Activated CD4-positive, alpha-beta T cell treated with anti-CD3 and anti-CD28 coated beads, Interleukin-2, amount 50 U/mL, for 16 hours (primary cell): ENCODE data around the gene CCDC191.

Source experiments
- DNase-seq: peaks from one replicate; pipeline ENCODE4 v3.0.0-alpha.2; 2020

The CCDC191 gene

DNA sequence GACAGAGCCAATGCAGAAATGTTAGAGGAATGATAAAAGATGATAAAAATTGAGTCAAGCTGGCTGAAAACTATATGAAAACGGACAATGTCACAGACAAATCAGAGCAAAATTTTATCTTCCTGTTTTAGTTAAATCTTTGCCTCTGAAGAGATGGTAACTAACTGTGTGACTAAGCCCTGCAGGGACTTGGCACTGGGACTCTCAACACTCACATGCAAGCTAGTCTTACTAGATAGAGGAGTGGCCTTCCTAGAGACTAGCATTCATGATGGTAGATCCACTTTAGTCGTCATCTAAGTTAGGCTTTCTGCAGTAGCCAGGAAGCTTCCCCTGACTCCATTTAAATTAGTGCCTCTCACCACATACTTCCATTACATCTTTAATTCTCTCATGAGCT is 4.1 kb downstream of the CCDC191 start:
- no peak for DNase-seq

DNA sequence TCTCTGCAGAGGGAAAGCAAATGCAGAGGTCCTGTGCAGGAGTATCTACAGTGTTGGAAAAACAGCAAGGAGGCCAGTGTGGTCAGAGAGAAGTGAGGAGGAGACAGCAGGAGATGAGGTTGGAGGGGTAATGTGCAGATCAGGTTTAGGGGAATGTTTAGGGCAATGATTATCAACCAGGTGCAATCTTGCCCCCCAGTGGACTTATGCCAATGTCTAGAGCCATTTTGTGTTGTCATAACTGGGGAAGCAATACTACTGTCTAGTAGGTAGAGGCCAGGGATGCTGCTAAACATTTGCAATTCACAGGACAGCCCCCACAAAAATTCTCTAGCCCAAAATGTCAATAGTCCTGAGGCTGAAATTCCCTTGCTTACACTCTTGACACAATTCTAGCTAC is 13.1 kb downstream of the CCDC191 start:
- DNase-seq: no peak

DNA sequence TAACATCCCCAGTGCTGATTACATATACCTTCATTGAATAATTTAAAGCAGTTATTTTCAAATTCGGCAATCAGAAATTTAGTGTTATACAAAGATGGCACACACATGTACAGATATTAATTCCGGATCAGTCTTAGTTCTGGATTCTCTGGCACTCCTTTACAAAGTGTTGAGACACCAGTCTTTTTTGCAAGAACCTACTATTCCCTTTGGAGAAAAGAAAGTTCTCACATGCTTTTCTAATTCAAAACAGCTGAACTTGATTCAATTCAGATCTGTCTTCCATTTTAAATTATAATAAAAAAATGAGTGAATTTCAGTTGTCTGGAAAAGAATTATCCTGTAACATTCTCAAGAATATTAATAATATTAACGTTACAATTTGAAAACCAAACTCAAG is 20.4 kb downstream of the CCDC191 start:
- DNase-seq: no peak

DNA sequence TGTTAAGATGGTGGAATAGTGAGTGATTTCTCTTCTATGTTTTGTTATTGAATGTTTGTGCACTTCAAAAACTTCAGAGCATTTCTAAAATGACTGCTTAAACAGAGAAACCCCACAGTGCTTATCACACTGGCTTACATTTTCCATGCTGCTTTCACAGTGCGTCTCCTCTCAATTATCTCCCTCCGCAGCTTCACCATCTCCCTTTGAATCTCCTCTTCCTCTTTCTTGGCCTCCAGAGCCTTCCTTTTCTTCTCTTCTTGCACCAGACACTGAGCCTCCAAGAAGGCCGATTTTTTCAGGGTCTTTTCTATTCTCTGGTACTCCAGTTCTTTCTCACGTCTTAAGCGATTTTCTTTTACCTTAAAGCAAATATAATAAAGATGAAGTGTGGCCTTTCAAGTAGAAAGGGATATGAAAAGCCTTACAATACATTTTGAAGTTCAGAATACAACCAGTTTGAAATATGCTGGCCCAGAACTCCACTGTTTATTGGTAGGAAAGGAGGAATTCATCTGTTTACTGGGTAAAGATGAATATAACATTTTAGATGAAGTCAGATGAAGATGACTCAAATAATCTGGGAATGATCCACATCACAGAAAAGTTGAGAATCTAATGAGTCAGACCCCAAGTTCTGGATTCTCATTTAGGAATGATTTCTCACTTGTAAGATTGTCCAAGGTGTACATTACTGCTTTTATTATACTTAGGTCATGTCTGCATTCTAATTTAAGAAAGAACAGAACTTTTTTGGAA is 21.4 kb downstream of the CCDC191 start:
- no peak for DNase-seq

DNA sequence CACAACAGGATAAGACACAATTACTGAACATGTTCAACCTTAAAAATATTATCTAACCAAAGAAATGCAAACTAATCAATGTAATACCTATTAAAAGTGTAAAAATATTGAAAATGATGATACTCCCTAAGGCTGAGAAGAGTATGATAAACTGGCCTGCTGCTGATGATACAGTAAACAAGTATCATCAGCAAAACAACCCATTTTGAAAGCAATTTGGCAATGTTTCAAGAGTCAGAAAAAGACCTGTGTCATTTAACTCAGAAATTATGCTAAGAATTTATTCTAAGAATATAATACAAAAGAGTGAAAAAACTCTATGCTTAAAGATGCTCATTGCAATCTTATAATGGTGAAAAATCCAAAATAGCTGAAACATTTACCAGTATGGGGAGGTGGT is 22.1 kb downstream of the CCDC191 start:
- no peak for DNase-seq

DNA sequence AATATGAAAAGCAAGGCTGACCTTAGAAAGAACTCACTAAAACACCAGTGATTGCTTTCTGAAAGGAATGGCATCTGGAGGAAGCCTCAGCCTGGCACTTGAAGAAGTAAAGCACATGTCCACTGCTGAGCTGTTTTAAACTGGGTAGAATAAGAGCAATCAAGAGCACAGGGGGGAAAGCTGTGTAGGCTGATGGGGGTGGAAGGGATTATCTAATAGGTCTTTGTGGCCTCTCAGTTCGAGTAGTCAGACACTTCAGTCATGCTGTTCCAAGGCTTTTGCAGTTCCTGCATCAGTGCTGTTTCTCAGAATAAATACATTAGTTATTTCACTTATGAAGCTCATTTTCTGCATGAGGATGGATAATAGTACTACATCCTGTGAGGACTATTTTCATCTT is 22.6 kb downstream of the CCDC191 start:
- no peak for DNase-seq

DNA sequence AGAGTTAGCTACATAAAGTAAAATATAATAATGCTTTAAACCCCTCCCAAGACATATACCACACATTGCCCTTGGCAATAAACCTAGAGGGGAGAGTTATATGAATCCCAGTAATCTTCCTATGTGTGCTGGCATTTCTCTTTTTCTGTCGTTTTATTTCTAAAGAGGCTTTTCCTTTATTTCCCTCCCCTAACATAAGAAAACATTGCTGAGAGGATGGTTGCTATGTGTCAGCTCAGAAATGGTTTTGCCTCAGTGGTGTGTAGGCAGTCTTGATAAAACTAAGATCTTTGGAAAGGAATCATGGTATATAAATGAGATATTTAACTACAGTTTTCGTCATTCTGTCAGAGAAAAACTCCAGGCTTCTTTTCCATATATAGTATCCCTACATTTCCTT is 30.0 kb downstream of the CCDC191 start:
- no peak for DNase-seq

DNA sequence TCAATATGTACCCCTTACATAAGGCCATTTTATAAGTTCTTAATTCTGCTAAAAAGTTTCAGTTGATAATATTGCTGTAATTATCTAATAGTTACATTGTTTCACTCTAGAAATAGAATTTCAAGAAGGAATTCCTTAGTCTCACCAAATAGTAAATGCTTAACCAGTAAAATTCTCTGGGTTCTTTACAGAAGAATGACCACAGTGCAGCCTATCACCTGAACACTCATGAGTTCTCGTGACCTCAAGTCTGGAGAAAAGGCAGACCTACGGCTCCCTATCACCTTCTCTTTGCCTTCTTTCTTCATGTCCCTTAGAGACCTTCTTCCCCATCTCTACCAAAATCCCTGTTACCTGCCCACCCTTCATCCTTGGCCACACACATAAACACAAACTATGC is 30.9 kb downstream of the CCDC191 start:
- no peak for DNase-seq

DNA sequence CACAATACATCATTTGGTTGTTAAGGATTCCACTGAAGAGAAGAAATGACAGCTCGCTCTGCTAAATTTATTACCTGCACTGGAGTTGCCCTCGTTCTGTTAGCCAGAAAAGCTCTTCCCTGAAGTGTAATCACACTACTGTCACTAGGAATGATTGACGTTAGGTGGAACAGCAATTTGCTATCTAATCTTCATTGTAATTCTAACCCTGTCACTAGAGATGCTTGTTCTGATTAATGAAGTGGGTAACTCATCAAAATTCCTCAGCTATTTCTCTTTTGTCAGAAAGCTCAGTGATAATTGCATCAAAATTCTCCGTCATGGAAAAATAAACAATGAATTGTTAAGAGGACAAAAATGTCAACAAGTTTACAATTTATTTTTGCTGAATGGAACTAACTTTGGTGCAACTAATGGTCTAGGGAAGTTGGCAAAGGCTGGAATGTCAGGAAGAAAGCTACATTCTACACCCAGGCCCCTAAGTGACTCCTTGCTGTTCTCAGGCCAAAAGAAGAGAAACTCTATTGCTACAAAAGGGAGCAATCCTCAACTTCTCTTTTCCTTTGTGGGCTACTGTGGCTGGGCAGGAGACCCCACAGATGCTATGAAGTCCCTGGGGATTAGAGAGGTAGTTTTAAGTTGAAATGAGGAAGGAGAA is 34.1 kb downstream of the CCDC191 start:
- DNase-seq: no peak

DNA sequence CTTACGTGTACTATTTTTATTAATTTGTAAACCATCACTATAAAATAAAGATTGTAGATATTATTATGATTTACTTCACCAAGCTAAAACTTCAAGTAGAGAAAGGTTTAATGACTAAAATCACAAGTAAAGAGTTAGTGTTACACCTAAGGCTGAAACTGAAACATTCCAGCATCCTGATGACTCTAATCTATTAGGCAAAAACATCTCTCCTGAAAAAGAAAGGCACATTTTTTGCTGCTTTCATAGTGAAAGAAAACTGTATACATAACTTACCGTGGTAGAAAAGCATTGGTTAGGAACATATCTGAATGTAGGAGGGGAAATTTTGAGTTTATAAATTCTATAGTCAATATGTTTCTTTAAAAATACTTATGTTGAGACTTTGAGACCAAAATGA is 35.4 kb downstream of the CCDC191 start:
- DNase-seq: peak; percentile 15

DNA sequence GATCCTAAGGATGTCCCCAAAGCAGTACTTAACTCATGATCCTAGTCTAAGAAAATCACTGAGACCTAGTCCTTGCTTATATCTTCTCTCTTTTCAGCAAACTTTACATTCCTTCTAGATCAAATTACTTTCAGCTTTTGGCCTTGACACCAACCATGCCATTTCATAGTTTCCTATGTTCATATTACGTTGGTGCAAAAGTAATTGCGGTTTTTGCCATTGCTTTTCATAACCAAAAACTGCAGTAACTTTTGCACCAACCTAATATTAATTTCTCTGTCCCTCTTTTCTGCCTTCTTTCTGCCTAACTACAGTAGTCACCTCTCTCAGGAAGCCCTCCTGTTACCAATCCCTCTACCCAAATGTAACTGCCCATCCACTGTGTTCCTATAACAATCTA is 36.8 kb downstream of the CCDC191 start:
- no peak for DNase-seq

DNA sequence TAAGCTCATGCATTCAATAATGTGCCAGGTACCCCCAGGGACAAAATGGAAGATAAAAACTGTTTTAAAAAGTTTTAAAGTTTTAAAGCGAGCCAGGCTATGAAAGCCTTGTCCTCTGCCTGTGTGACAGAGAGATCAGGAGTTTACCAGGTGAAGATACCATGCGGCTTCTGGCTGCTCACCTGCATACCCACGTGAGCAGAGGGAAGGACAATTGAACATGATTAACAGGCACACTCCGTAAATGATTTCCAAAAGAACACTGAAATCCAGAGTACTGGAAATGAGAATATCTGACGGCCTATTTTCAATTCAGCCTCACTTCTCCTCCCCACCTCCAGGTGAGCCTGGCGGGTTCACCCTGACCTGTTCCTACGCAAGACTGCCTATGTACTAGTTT is 42.1 kb downstream of the CCDC191 start:
- no peak for DNase-seq

DNA sequence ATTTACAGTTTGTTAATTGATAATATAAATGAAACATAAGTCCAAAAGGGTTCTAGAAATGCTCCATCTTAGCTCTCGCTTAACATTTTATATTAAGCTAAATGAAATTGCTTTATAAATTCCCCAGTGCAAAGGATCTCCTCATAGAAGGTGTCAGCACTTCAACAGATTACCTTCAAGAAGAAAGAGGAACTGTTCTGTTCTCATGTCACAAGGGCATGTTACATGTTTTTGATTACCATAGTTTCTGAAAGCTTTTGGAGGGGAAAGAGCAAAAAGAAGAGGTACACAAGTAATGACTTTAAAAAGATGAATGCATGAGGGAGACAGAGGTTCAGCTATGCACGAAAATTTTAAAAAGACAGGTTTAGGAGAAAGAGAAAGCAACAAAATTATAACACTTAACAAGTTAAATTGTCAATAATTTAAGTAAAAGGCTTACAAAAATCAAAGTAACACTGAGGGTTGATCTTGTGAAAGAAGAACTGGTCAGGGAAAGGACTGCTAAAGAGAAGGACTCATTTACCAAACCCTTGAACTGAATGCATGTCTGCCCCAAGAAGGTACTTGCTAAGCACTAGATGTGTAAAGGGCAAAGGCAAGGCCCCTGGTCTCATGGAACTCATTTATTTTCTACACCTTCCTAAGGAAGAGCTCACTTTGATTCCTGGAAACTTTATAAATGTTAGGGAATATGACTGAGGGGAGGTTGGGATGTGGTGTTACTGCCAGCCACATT is 45.1 kb downstream of the CCDC191 start:
- no peak for DNase-seq

DNA sequence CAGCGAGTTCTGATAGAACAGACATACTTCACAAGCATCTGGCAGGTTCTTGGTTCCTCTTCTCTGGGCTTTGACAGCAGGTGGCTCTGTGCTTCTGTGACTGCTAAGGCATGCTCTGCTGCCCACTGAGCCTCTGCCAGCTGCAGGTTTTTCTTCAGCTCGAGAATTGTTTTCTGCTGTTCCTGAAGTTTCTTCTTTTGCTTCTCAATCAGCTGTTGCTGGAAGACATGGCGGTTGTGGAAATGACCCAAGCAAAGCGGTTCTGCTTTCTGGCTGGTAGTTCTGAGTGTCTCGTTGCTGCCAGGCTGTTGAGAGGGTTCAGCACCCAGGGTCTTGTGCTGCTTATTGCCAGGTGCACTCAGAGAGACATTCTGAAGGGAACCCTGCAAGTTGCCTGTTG is 50.8 kb downstream of the CCDC191 start:
- no peak for DNase-seq

DNA sequence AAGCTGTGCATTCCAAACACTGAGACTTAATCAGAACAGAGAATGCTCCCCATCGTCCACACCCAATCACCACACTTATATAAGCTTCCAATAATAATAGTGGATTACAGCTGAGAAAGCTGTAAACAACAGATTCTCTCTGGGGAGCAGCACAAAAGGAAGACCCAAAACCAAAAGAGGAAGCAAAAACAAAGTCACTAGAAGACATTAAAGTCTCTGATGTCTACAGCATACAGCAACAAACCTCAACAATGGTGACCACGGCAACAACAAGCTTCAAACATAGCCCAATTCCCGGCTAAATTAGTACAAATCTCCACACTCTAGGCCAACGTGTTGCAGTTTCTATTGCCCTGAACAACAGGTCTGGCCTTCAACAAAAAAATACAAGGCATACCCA is 70.8 kb downstream of the CCDC191 start:
- no peak for DNase-seq

DNA sequence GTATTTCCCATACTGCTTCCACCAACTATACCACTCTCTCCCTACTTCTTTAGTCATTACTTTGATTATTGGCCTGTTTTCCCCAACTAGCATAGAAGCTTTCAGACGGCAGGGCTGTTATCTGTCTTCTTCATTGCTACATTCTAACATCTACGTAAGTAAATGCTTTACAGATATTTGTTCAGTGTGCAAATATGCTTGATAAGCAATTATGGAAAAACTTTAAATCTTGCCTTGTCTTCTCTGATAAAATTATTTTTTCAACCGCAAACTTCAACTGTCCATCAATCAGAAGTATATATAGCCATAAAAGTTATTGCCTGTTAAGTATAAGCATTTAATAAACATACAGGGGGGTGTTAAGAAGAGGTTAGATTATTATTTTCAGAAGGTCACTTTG is 72.8 kb downstream of the CCDC191 start:
- no peak for DNase-seq

DNA sequence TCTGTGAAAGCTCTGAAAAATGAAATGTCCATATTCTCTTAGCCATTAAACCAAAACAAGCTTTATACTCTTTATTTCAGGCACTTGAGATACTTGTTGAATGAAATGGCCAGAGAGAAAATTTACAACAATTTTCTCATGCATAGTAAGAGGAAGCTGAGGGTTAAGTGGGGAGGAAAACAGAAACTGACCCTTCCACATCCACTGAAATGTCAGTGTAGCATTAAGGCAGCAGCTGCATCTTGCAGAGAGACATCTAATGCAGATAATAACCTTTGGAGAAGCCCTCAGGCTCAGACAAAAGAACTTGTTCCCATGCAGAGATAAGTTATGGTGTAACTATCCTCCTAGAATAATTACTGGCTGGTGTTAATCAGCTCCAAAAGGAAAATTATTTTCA is 74.5 kb downstream of the CCDC191 start:
- no peak for DNase-seq

DNA sequence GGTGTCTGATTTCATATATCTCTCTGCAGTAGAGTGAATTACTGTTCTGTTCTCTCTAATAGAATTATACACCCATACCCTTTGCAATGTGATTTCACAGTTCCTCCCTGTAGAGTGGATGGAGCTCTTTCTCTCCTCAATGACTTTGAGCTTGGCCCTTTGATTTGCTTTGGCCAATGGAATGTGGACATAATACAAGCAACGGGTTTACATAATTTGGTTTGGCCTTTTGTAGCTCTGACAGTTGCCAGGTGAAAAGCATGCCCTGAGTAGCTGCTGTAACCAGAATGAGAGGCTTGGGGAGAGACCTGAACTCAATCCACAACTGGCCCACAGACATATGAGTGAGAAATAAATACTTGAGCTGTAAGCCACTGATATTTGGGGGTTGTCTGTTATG is 76.4 kb downstream of the CCDC191 start:
- no peak for DNase-seq

DNA sequence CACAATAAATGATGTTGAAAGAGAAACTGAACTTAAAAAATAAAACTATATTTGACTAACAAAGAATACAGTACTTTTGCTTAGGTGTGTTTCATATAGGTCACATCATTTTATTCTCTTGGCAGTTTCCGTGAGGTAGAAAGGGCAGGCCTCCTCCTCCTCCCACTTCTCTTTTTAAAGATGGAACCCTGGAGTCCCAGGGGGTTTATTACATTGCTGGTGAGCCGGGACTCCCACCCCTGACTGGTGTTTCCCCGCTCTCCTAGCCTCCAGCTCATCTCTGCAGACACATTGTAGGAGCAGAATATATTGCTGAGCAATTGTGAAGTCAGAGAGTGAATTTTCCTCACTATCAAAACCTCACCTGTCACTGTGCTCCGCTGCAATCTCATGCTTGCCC is 78.5 kb downstream of the CCDC191 start:
- DNase-seq: no peak

DNA sequence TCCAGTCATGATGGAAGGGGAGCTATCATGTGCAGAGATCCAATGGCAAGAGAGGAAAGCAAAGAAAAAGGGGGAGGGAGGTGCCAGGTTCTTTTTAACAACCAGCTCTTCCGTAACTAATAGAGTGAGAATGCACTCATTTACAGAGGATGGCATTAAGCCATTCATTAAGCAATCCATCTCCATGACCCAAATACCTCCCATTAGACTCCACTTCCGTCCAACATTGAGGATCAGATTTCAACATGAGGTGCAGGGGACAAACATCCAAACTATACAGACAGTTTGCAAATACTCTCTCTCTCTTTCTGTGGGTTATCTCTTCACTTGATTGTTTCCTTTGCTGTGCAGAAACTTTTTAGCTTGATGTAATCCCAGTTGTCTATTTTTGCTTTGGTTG is 87.3 kb downstream of the CCDC191 start:
- no peak for DNase-seq

DNA sequence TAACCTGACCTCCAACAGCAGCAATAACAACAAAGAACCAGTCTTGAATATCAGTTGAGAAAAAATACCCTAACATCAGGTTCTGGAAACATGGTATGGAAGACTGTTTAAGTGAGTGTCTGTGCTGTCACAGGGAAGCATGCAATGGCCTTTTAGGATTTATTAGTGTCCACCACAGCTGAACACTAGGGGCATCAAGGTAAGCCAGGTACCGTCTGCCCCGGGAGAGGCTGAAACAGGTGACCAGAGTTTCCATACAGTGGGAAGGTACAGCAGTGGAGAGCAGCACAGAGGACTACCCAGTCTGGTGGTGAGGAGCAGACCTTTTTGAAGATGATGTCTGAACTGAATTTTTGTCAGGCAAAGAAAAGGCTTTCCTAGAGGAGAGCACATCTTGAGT is 90.2 kb downstream of the CCDC191 start:
- DNase-seq: no peak

DNA sequence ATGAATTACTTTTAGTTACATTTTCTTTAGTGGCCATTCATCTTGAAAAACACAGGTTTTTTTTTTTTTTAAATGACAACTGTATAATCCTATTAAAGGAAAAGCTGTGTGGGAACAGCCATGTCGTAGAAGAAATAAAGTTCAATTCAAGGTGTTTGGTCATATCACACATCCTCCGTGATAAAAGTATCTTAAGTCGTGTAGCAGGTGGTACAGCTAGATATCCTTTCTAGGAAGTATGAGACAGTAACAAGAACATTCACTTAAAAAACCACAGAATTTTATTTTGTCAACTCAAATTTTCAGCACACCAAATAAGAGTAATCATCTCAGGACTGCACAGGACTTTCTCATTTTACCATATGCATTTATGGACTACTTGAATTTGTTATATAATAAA is 92.4 kb downstream of the CCDC191 start:
- peak; percentile 3 for DNase-seq

DNA sequence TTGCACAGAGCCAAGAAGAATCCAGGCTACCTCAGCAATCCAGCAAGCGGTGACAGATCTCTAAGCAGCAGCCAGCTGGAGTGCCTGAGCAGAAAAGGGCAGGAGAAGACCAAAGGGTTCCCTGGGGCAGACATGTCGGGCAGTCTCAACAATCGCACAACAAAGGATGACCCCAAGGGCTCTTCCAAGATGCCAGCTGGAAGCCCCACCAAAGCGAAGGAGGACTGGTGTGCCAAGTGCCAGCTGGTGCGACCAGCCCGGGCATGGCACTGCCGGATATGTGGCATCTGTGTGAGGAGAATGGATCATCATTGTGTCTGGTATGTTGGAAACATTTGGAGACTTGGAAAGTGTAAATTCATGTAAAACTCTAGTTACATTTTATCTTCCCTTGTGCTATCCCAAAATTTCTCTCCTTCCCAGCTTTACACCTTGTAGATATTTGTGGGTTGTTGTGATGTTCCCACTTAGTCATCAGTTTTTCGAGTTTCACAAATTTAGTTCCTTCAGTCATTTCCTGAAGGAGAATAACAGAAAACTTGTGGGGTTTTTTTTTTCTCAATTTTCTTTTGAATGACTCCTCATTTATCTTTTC is 102.1 kb downstream of the CCDC191 start:
- DNase-seq: no peak

DNA sequence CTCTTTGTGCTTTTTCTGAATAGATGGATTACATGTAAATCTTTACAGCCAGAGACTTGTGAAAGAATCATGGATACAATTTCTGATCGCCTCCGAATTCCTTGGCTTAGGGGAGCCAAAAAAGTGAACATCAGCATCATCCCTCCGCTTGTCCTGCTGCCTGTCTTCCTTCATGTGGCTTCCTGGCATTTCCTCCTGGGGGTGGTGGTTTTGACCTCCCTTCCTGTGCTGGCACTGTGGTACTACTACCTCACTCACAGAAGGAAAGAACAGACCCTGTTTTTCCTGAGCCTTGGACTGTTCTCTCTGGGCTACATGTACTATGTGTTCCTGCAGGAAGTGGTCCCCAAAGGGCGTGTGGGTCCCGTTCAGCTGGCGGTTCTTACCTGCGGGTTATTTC is 102.6 kb downstream of the CCDC191 start:
- DNase-seq: no peak
